Duodenal mucosa (tissue), 2 donors: ENCODE results near the gene ZNF425.

Source experiments
- H3K27ac ChIP-seq: one replicate; pipeline ENCODE4 v1.7.0; 2013; ENCODE audit warnings: low read depth, low read length
- H3K27me3 ChIP-seq, 2 donors: one replicate each; pipeline ENCODE4 v1.7.0; 2013; ENCODE audit warnings: low read length in 2 of 2, control low read depth in 1 of 2; ENCODE audit not compliant: insufficient read depth in 2 of 2, control insufficient read depth in 1 of 2
- H3K36me3 ChIP-seq, 2 donors: one replicate each; pipeline ENCODE4 v1.7.0; 2013; ENCODE audit warnings: low read length in 2 of 2, control low read depth in 1 of 2; ENCODE audit not compliant: insufficient read depth in 2 of 2, control insufficient read depth in 1 of 2
- H3K4me1 ChIP-seq, 2 donors: one replicate each; pipeline ENCODE4 v1.7.0; 2013; ENCODE audit warnings: low read length in 2 of 2, control low read depth in 1 of 2; ENCODE audit not compliant: insufficient read depth in 2 of 2, control insufficient read depth in 1 of 2
- H3K4me3 ChIP-seq, 2 donors: one replicate each; pipeline ENCODE4 v1.7.0; 2013; ENCODE audit warnings: low read length in 2 of 2, low read depth in 1 of 2
- H3K9ac ChIP-seq, 2 donors: one replicate each; pipeline ENCODE4 v1.7.0; 2013; ENCODE audit warnings: low read length in 2 of 2, low read depth in 1 of 2
- H3K9me3 ChIP-seq, 2 donors: one replicate each; pipeline ENCODE4 v1.7.0; 2013; ENCODE audit warnings: low read length in 2 of 2, control low read depth in 1 of 2; ENCODE audit not compliant: control insufficient read depth in 1 of 2

ZNF425 gene, protein sequence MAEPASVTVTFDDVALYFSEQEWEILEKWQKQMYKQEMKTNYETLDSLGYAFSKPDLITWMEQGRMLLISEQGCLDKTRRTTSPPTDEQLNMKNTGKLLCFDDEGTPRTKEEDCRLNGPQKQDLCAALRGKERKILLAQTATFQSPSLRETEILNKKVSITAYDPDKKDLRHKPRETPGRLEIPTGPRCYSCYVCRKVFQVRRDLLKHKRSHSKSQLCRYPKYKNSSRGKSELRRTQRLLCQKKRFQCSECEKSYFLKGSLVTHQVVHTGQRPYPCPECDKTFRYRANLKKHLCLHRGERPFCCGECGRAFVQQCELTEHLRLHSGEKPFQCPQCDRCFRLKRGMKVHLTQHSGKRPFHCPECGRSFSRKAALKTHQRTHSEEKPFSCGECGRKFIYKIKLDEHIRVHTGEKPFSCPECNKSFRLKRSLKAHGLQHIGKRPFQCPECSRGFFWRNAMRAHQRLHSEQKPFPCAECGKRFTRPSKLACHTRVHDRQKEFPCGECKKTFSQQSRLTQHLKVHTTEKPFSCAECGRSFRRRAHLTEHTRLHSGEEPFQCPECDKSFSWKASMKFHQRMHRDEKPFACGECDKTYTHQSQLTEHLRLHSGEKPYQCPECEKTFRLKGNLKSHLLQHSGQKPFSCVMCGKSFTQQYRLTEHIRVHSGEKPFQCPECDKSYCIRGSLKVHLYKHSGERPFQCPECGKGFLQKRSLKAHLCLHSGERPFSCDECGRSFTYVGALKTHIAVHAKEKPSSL

DNA sequence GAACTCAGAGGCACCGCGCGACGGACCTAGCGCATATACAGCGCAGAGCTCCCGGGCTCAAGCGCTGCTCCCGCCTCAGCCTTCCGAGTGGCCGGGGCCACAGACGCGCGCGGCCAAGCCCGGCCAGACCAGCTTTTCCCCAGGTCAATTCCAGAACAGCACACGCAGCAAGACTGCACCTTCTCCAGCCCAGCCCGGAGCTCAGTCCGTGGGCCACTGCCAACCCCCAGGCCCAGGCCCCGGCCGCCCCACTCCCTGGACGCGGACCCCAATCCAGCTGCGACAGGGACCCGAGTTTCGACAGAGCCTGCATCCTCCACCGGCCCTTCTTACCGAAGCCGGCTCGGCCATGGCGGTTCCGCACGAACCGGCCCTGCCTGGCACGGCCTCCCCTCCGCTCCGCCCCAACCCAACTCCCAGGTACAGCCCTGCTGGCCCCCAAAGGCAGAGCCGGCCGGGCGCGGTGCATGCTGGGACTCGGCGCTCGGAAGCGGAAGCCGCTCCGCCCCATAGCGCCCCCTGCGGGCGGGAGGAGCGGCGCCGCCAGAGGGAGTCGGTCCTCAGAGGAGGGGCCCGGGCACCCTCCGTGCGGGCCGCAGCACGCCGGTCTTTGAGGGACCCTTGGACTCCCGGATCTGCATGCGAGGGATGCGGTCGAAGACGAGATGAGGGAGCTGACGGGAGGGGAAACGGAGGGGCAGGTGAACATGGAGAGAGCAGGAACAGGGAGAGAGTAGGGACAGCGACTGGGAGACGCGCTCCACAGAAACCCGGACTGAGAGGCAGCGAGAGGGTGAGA lies at the start of gene ZNF425:
Gene ZNF425 (minus strand): TSS at position 462 of the 799 bp plus-strand sequence. CDS start 111 bp downstream, at position 351.
- Histone ChIP-seq H3K4me3 (peak within 1 kb of the TSS; percentile 97 to 98), H3K27ac (peak within 1 kb of the TSS; percentile 93), H3K4me1 (peaks cover 3 to 9% of the 10 kb centered on the region in 2 donors), H3K27me3 (no peaks in the 10 kb centered on the region), H3K36me3 (peaks cover 7% of the 10 kb centered on the region in 2 donors), H3K9me3 (peaks cover 7 to 8% of the 10 kb centered on the region in 2 donors), H3K9ac (peak within 1 kb of the TSS; percentile 95 to 99)

DNA sequence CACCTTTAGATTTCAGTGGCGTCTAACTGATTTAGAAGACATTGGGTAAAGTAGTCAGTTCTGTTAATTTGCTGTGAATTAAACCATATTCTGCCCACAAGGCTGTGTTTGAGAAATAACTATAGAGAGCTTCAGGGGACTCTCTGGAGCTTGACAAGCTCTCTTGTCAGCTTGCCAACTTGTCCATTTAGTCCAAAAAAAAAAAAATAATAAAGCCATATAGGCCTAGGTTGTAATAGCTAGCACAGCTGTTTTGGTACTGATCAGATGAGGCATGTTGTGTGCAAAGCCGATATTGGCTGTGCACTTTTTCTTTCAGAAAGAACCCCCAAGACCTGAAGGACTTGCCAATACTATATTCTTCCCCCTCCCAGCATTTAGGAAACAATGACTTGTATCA lies 49.0 kb upstream of the ZNF425 start:
- Histone ChIP-seq H3K36me3 (peaks cover 24 to 66% of the 10 kb centered on the region in 2 donors), H3K27ac (no peak overlapping the region), H3K4me1 (no peaks in the 10 kb centered on the region), H3K9ac (no peak overlapping the region), H3K4me3 (no peak overlapping the region), H3K27me3 (no peaks in the 10 kb centered on the region), H3K9me3 (no peaks in the 10 kb centered on the region)

DNA sequence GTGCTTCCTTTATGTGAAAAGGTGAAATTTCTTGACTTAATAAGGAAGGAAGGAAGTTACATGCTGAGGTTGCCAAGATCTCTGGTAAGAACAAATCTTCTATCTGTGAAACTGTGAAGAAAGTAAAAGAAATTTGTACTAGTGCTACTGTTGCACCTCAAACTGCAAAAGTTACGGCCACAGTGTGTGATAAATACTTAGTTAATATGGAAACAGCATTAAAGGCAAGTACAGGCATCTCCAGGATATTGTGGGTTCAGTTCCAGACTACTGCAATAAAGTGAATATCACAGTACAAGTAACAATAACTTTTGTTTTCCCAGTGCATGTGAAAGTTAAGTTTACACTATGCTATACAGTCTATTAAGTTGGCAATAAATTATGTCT lies 46.4 kb upstream of the ZNF425 start:
- Histone ChIP-seq H3K9me3 (no peaks in the 10 kb centered on the region), H3K36me3 (peaks cover 13 to 66% of the 10 kb centered on the region in 2 donors), H3K27ac (no peak overlapping the region), H3K4me1 (no peaks in the 10 kb centered on the region), H3K27me3 (no peaks in the 10 kb centered on the region), H3K4me3 (no peak overlapping the region), H3K9ac (no peak overlapping the region)

DNA sequence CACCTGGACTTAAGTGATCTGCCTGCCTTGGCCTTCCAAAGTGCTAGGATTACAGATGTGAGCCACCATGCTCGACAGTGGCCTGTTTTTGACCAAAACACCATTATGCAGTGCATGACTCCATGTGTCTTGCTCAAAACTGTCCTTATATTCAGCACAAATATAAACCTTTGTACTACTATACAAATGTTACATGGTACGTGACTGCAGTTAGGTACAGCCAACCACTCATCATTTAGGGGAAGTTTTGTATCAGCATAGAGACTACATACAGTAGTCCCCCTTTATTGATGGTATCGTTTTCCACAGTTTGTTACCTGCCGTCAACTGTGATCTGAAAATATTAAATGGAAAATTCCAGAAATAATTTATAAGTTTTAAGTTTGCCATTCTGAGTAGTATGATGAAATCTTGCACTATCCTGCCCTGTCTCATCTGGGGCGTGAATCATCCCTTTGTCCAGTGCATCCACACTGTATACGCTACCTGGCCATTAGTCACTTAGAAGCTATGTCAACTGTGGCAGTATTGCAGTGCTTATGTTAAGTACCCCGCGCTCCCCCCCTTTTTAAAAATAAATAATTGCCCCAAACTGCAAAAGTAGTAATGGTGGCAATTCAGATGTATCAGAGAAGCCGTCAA lies 45.9 kb upstream of the ZNF425 start:
- H3K36me3 ChIP-seq, result peaks cover 11 to 65% of the 10 kb centered on the region in 2 donors
- no peaks in the 10 kb centered on the region for H3K27me3 ChIP-seq
- no peaks in the 10 kb centered on the region for H3K4me1 ChIP-seq
- no peaks in the 10 kb centered on the region for H3K9me3 ChIP-seq
- no peak overlapping the region for H3K27ac ChIP-seq
- no peak overlapping the region for H3K9ac ChIP-seq
- no peak overlapping the region for H3K4me3 ChIP-seq

DNA sequence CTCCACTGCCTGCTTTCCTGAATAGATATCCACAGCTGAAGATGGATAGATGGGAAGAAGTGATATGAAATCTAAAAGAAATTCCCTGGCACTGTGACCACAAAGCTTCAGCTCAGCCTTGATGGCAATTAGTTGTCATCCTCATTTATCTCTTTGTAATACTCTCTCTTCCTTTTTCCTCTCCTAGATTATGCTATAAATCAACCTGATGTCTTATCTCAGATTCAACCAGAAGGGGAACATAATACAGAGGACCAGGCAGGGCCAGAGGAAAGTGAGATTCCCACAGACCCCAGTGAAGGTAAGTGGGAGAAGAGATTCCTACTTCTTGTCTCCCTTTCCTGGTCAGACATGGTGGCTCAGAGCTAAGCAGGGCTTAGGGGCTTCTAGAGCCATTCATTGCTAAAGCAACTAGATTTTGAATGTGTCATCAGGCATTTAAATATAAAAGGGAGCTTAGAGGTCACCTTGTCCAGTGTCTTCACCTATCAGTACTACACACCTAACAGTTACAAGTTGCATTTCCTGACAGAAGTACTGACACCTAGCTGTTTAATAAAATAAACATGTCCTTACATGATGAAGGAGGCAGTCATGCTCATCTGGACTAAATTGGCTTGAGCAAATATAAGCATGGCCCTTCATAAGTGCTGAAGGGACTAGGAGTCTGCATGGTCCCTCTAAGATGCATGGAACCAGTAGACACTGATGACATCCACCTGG lies 40.7 kb upstream of the ZNF425 start:
- Histone ChIP-seq H3K36me3 (peaks cover 16 to 56% of the 10 kb centered on the region in 2 donors), H3K9ac (no peak overlapping the region), H3K4me1 (no peaks in the 10 kb centered on the region), H3K27ac (no peak overlapping the region), H3K9me3 (no peaks in the 10 kb centered on the region), H3K27me3 (no peaks in the 10 kb centered on the region), H3K4me3 (no peak overlapping the region)

DNA sequence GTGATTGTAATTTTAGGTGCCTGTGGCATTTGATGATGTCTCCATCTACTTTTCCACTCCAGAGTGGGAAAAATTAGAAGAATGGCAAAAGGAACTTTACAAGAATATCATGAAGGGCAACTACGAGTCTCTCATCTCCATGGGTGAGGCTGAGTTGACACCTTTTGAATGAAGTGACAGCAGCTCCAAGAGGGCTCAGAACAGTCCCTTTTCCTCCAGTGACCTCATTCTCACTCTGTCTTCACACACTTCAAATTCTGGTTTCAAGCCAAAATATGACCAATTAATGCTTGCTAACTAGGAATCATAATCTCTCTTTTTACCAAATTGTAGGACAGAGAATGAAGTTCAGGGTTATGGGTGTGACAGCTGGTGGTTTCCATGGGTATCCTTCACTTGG lies 40.0 kb upstream of the ZNF425 start:
- no peak overlapping the region for H3K27ac ChIP-seq
- no peaks in the 10 kb centered on the region for H3K27me3 ChIP-seq
- no peak overlapping the region for H3K9ac ChIP-seq
- no peaks in the 10 kb centered on the region for H3K4me1 ChIP-seq
- H3K9me3 ChIP-seq, result no peaks in the 10 kb centered on the region
- no peak overlapping the region for H3K4me3 ChIP-seq
- peaks cover 16 to 59% of the 10 kb centered on the region in 2 donors for H3K36me3 ChIP-seq

DNA sequence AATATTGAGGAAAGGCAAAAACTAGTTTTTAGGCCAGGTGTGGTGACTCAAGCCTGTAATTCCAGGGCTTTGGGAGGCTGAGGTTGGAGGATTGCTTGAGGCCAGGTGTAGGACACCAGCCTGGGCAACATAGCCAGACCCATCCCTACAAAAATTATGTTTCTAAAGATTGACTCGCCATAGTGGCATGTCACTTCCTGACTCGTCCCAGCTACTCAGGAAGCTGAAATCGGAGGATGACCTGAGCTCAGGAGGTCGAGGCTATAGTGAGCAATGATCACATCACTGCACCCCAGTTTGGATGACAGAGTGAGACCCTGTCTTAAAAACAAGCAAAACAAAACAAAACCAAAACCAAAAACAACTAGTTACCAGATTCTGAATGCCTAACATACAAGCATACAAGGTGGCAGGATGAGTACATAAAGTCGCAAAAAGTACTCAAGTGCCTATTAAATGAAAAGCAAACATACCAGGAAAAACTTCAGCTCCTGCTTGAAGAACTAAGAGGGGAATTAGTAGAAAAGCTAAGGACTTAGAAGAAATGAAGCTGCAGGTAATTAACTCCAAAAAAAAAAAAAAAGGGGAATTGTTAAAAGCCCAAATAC lies 35.2 kb upstream of the ZNF425 start:
- peaks cover 6 to 29% of the 10 kb centered on the region in 2 donors for H3K36me3 ChIP-seq
- H3K9me3 ChIP-seq, result no peaks in the 10 kb centered on the region
- H3K4me1 ChIP-seq, result no peaks in the 10 kb centered on the region
- H3K9ac ChIP-seq, result no peak overlapping the region
- H3K27me3 ChIP-seq, result no peaks in the 10 kb centered on the region
- H3K27ac ChIP-seq, result no peak overlapping the region
- no peak overlapping the region for H3K4me3 ChIP-seq

DNA sequence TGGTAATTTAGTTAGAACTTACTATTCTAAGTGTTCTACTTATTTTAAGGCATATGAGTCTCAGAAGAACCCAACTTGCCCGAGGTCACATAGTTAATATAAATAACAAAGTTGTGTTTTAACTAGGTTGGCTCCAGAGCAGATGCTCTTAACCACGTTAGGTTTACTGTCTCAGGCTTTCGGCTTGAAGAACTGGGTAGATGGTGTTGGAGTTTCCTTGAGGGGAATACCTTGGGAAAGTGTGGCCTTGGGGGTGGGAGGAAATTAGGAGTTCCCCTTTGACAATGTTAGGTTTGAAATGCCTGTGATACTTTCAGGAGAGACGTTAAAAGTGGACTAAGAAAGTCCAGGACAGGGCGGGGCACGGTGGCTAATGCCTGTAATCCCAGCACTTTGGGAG lies 30.8 kb upstream of the ZNF425 start:
- Histone ChIP-seq H3K9ac (no peak overlapping the region), H3K36me3 (peaks cover 0 to 28% of the 10 kb centered on the region in 2 donors)

DNA sequence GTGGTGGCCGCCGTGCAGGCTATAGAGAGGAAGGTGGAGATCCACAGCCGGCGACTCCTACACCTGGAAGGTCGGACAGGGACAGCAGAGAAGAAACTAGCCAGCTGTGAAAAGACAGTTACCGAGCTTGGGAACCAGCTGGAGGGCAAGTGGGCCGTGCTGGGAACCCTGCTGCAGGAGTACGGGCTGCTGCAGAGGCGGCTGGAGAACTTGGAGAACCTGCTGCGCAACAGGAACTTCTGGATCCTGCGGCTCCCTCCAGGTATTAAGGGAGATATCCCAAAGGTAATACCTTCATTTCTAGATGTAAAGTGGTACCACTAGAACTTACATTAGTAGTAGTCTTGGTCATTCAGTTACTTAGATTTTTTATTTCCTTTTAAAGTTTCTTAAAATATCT lies 27.9 kb upstream of the ZNF425 start:
- Histone ChIP-seq H3K9me3 (no peaks in the 10 kb centered on the region), H3K4me3 (no peak overlapping the region), H3K9ac (no peak overlapping the region), H3K36me3 (peaks cover 0 to 24% of the 10 kb centered on the region in 2 donors), H3K4me1 (no peaks in the 10 kb centered on the region), H3K27me3 (no peaks in the 10 kb centered on the region), H3K27ac (no peak overlapping the region)

More for the DNA sequence above, 30.8 kb upstream of the ZNF425 start:
- Histone ChIP-seq H3K4me3 (no peak overlapping the region), H3K27me3 (no peaks in the 10 kb centered on the region), H3K27ac (no peak overlapping the region), H3K4me1 (no peaks in the 10 kb centered on the region), H3K9me3 (no peaks in the 10 kb centered on the region)
